Suprapubic skin (tissue), 4 donors: ENCODE results near the gene AUTS2. TPM values are rescaled to one million over a fixed set of nuclear protein-coding genes. Genes with fewer than 3 reads are reported as not detected.

Source experiments
- DNase-seq, 2 donors: peaks; one replicate each; pipeline ENCODE4 v3.0.0-alpha.2; 2019; ENCODE audit warnings: low spot score in 2 of 2
- H3K27ac ChIP-seq: fragments of 200-600 bp; sonication (generic); one replicate; pipeline ENCODE4 v1.5.1; 2019
- H3K27me3 ChIP-seq: fragments of 200-600 bp; sonication (generic); one replicate; pipeline ENCODE4 v1.5.1; 2019
- H3K36me3 ChIP-seq: fragments of 200-600 bp; sonication (generic); one replicate; pipeline ENCODE4 v1.5.1; 2019
- H3K4me1 ChIP-seq: fragments of 200-600 bp; sonication (generic); one replicate; pipeline ENCODE4 v1.5.1; 2019
- H3K4me3 ChIP-seq: fragments of 200-600 bp; sonication (generic); one replicate; pipeline ENCODE4 v1.5.1; 2019; ENCODE audit warnings: mild to moderate bottlenecking
- H3K9me3 ChIP-seq: fragments of 200-600 bp; sonication (generic); one replicate; pipeline ENCODE4 v1.5.1; 2019
- EP300 ChIP-seq: sonication (generic); formaldehyde crosslinking; IDR thresholded peaks from one replicate; pipeline ENCODE4 v1.6.1; 2017; ENCODE audit warnings: antibody characterized with exemption
- POLR2A ChIP-seq, 2 donors: fragments of 450-650 bp; IDR thresholded peaks; one replicate each; pipeline ENCODE4 v1.6.1; 2017; ENCODE audit warnings: antibody characterized with exemption in 2 of 2, mild to moderate bottlenecking in 2 of 2, moderate library complexity in 2 of 2
- POLR2AphosphoS5 ChIP-seq, 3 donors: sonication (generic); formaldehyde crosslinking; IDR thresholded peaks; one replicate each; pipeline ENCODE4 v1.6.1; 2017; ENCODE audit warnings: antibody characterized with exemption in 3 of 3
- WGBS: methylation state at CpG from one replicate; pipeline ENCODE4 v1.1.5; 2018; 5-methylcytosine and 5-hydroxymethylcytosine counted together
- total RNA-seq, 4 donors: library from RNA; depleted of rRNA; stranded (reverse); fragments of >200 nt; gene quantifications; one replicate each; pipeline ENCODE4 v1.1.0, GENCODE V29; 2016
- TF ChIP-seq, protein P1 (sequence below), 2 donors: fragments of 200-600 bp in 1 of 2; fragments of 450-650 bp in 1 of 2; sonication (generic) in 1 of 2; IDR thresholded peaks; one replicate each; pipeline ENCODE4 v1.5.1; 2016 to 2019; ENCODE audit warnings: antibody characterized with exemption in 2 of 2, mild to moderate bottlenecking in 1 of 2, moderate library complexity in 1 of 2

Gene AUTS2
- total RNA-seq, 4 donors from 2014 or later = 31.0 to 102 (median 56.4) TPM

DNA sequence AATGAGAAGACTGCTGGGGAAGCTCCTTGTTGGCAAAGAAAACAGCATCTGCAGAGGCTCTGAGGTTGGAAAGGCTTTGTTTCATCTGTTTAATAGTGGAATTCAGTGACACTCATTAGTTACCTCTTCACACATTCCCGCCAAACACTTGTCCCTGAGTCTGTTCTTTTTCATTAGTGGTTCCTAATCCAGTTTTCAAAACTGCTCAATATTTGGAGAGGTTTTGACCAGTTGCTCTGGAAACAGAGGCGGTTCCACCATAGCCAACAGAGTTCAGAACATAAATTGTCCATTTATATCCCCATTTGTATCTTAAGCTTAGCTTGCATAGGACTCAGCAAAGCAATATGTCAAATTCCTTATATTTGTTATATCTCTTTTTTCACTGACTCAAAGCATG is 754.6 kb downstream of the AUTS2 start:
- TF ChIP-seq, protein P1, sequence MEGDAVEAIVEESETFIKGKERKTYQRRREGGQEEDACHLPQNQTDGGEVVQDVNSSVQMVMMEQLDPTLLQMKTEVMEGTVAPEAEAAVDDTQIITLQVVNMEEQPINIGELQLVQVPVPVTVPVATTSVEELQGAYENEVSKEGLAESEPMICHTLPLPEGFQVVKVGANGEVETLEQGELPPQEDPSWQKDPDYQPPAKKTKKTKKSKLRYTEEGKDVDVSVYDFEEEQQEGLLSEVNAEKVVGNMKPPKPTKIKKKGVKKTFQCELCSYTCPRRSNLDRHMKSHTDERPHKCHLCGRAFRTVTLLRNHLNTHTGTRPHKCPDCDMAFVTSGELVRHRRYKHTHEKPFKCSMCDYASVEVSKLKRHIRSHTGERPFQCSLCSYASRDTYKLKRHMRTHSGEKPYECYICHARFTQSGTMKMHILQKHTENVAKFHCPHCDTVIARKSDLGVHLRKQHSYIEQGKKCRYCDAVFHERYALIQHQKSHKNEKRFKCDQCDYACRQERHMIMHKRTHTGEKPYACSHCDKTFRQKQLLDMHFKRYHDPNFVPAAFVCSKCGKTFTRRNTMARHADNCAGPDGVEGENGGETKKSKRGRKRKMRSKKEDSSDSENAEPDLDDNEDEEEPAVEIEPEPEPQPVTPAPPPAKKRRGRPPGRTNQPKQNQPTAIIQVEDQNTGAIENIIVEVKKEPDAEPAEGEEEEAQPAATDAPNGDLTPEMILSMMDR (IDR thresholded peaks at IDR 0.05) = no peak
- no peak for TF ChIP-seq POLR2A (IDR thresholded peaks at IDR 0.05)
- TF ChIP-seq POLR2AphosphoS5 (IDR thresholded peaks at IDR 0.05) = no peak
- TF ChIP-seq EP300 = no peak
- peak overlapping the region; percentile 52 for H3K27ac ChIP-seq
- H3K4me3 ChIP-seq = no peak overlapping the region
- no peaks in the 10 kb centered on the region for H3K27me3 ChIP-seq
- WGBS = 80% methylated on average over 2 of the region's 2 CpGs
- no peaks in the 10 kb centered on the region for H3K36me3 ChIP-seq
- H3K9me3 ChIP-seq = no peaks in the 10 kb centered on the region
- peaks cover 26% of the 10 kb centered on the region for H3K4me1 ChIP-seq
- DNase-seq = no peak

- TF ChIP-seq EP300 = no peak
- DNase-seq = no peak
- WGBS = 70% methylated on average over 2 of the region's 2 CpGs
Measured at GRCh38 chr7:70353330-70353945, 755.2 kb downstream of the AUTS2 start.

GRCh38 chr7:70353946-70354335 is 755.7 kb downstream of the AUTS2 start:
- Histone ChIP-seq H3K4me3 (no peak overlapping the region), H3K9me3 (no peaks in the 10 kb centered on the region), H3K36me3 (no peaks in the 10 kb centered on the region), H3K4me1 (peaks cover 26% of the 10 kb centered on the region), H3K27ac (peak overlapping the region; percentile 57), H3K27me3 (no peaks in the 10 kb centered on the region)
- no peak for DNase-seq
- TF ChIP-seq POLR2A (IDR thresholded peaks at IDR 0.05) = no peak
- TF ChIP-seq, protein P1 (IDR thresholded peaks at IDR 0.05) = no peak
- no peak for TF ChIP-seq POLR2AphosphoS5 (IDR thresholded peaks at IDR 0.05)
- no peak for TF ChIP-seq EP300
- WGBS = 73% methylated on average over 4 of the region's 4 CpGs

More at GRCh38 chr7:70353330-70353945, 755.2 kb downstream of the AUTS2 start:
- Histone ChIP-seq H3K36me3 (no peaks in the 10 kb centered on the region), H3K4me1 (peaks cover 26% of the 10 kb centered on the region), H3K4me3 (no peak overlapping the region), H3K27ac (peak overlapping the region; percentile 57), H3K27me3 (no peaks in the 10 kb centered on the region), H3K9me3 (no peaks in the 10 kb centered on the region)

DNA sequence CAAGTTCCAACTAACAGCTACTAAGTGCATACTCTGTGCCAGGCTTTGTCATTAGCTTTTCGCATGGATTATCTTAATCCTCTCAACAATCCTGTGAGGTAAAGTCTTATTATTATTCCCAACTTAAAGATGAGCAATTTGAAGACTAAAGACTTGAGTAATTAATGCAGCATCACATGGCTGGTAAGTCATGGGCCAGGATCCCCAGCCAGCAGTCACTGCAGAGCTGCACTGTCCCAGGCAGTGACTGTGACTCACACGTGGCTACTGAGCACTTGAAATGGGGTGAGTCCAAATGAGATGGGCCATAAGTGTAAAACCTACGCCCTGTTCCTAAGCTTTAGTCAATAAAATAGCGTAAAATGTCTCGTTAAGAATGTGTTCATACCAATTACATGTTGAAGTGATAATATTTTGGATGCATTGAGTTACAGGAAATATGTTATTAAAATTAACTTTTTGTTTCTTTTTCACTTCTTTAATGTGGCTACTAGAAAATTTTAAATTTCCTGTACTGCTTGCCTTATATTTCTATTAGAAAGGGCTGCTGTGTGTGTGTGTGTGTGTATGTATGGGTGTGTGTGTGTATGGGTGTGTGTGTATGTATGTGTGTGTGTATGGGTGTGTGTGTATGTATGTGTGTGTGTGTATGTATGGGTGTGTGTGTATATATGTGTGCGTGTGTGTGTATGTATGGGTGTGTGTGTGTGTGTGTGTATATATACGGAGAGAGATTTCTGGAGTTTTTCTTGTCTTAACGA is 756.3 kb downstream of the AUTS2 start:
- H3K27ac ChIP-seq = peak overlapping the region; percentile 57
- WGBS = 74% methylated on average over 8 of the region's 8 CpGs
- TF ChIP-seq POLR2AphosphoS5 (IDR thresholded peaks at IDR 0.05) = no peak
- TF ChIP-seq POLR2A (IDR thresholded peaks at IDR 0.05) = no peak
- TF ChIP-seq EP300 = no peak
- TF ChIP-seq, protein P1 (IDR thresholded peaks at IDR 0.05) = no peak
- DNase-seq = peak in 1 of 2 donors; percentile 65
- H3K36me3 ChIP-seq = no peaks in the 10 kb centered on the region
- no peak overlapping the region for H3K4me3 ChIP-seq
- no peaks in the 10 kb centered on the region for H3K27me3 ChIP-seq
- peaks cover 26% of the 10 kb centered on the region for H3K4me1 ChIP-seq
- H3K9me3 ChIP-seq = no peaks in the 10 kb centered on the region

GRCh38 chr7:70355198-70356020 is 757.1 kb downstream of the AUTS2 start:
- TF ChIP-seq POLR2A (IDR thresholded peaks at IDR 0.05) = no peak
- no peak for TF ChIP-seq POLR2AphosphoS5 (IDR thresholded peaks at IDR 0.05)
- no peak for TF ChIP-seq EP300
- TF ChIP-seq, protein P1 (IDR thresholded peaks at IDR 0.05) = no peak
- Histone ChIP-seq H3K9me3 (no peaks in the 10 kb centered on the region), H3K4me3 (no peak overlapping the region), H3K36me3 (no peaks in the 10 kb centered on the region), H3K27me3 (no peaks in the 10 kb centered on the region), H3K27ac (no peak overlapping the region), H3K4me1 (peaks cover 26% of the 10 kb centered on the region)
- WGBS = 74% methylated on average over 10 of the region's 10 CpGs
- DNase-seq = no peak
